Activated CD4-positive, alpha-beta memory T cell treated with anti-CD3 and anti-CD28 coated beads for 36 hours (primary cell): ENCODE data around the gene DDX25. TPM values are rescaled to one million over a fixed set of nuclear protein-coding genes. Genes with fewer than 3 reads are reported as not detected.

Source experiments
- CTCF ChIA-PET: fragments of 350-600 bp; sonication (Branson Sonifier 250); formaldehyde crosslinking; loops from one replicate; lab custom pipeline; 2021; ENCODE audit warnings: antibody characterized with exemption, inconsistent platforms; lab: Charles Lee
- POLR2A ChIA-PET: fragments of 350-600 bp; sonication (Branson Sonifier 250); formaldehyde crosslinking; loops from one replicate; lab custom pipeline; 2021; ENCODE audit warnings: antibody characterized with exemption; lab: Charles Lee
- DNase-seq: peaks from one replicate; pipeline ENCODE4 v3.0.0-alpha.2; 2020
- H3K27ac Mint-ChIP-seq: one replicate; pipeline ENCODE4 v1.8.0; 2021; ENCODE audit warnings: mixed read lengths
- H3K27me3 Mint-ChIP-seq: one replicate; pipeline ENCODE4 v1.8.0; 2021; ENCODE audit warnings: mixed read lengths
- H3K36me3 Mint-ChIP-seq: one replicate; pipeline ENCODE4 v1.8.0; 2021; ENCODE audit warnings: mixed read lengths
- H3K4me1 Mint-ChIP-seq: one replicate; pipeline ENCODE4 v1.8.0; 2021; ENCODE audit warnings: low read depth, mixed read lengths
- H3K4me3 Mint-ChIP-seq: one replicate; pipeline ENCODE4 v1.8.0; 2021; ENCODE audit warnings: mild to moderate bottlenecking, mixed read lengths
- H3K9me3 Mint-ChIP-seq: one replicate; pipeline ENCODE4 v1.8.0; 2021; ENCODE audit warnings: mixed read lengths
- intact Hi-C: fragments of 100-400 bp; cut with micrococcal nuclease; formaldehyde crosslinking; loops from one replicate; pipeline ENCODE4 v1.15.1; 2023
- total RNA-seq, 2 experiments: library from RNA; stranded (reverse); gene quantifications; one replicate each; pipeline ENCODE4 v1.2.3, GENCODE V29; 2021

DDX25 gene
- total RNA-seq, 2 experiments from 2014 or later: not detected

GRCh38 chr11:125940145-125940544, 35.8 kb downstream of the DDX25 start:
- H3K4me3 Mint-ChIP-seq: no peak overlapping the region
- ChIA-PET POLR2A (no interaction called here), CTCF (interaction anchor here (0.7 to 4.7 kb wide), 6 partner anchors 10 to 378 kb away, joined by 3 to 66 read pairs (median 4); no protein-coding TSS in a partner anchor)
- H3K4me1 Mint-ChIP-seq: peaks cover 9% of the 10 kb centered on the region
- H3K27ac Mint-ChIP-seq: no peak overlapping the region
- no peaks in the 10 kb centered on the region for H3K9me3 Mint-ChIP-seq
- no peaks in the 10 kb centered on the region for H3K36me3 Mint-ChIP-seq
- H3K27me3 Mint-ChIP-seq: no peaks in the 10 kb centered on the region
- DNase-seq: no peak
- intact Hi-C loops: loop anchor here (5.0 kb wide), 1 partner anchor 182 kb away; no protein-coding TSS in a partner anchor

- no peaks in the 10 kb centered on the region for H3K9me3 Mint-ChIP-seq
- no peaks in the 10 kb centered on the region for H3K36me3 Mint-ChIP-seq
- ChIA-PET CTCF (interaction anchor here (0.6 to 4.7 kb wide), 7 partner anchors 15 to 260 kb away, joined by 3 to 66 read pairs (median 4); no protein-coding TSS in a partner anchor), POLR2A (no interaction called here)
- DNase-seq: no peak
- no peak overlapping the region for H3K4me3 Mint-ChIP-seq
- peaks cover 9% of the 10 kb centered on the region for H3K4me1 Mint-ChIP-seq
- H3K27ac Mint-ChIP-seq: no peak overlapping the region
- H3K27me3 Mint-ChIP-seq: no peaks in the 10 kb centered on the region
- intact Hi-C loops: loop anchor here (5.0 kb wide), 1 partner anchor 181 kb away; no protein-coding TSS in a partner anchor
Measured at GRCh38 chr11:125941267-125941618, 36.9 kb downstream of the DDX25 start.

DNA sequence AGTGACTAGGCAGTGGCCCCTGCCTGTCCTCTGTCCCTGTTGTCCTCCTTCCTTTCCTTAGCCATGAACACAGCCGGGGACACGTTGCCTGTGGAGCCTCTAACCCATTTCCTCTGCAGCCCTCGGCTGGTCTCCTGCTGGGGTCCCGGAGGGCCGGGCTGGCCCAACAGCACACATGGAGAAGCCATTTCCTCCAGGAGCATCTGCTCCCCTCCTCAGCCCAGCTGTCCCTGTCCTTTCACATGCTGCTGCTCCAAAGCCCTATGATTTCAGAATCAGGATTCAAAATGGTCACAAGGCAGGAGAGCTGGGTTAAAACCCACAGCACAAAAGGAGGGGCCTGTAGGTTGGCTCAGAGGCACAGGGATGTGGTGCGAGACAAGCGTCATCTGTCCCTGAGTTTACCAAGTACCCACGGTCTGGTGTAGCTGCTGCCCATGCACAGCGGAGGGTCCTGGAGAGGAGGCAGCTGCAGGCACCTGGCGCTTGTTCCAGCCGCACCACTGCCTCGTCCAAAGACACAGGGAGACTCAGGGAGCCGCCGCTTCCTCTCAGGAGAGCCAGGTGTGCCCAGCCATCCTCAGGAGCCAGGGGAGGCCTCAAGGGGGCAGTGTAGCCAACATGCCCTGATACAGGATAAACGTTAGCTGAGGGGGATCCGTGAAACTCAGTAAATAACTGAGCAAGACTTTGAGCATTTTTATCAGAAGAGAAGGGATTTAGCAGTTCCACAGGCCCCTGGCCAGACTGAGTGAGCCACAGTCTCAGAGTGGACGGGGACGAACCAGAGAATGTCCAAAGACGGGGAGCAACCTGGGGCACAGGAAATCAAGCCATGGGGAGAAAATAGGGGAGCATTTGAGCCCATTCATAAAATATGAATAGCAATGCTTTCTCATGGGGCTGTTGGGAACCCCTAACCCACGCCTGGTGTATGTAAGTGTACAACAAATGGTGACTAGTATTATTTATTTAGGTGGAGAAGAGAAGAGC, 37.6 kb downstream of the DDX25 start:
- Mint-ChIP-seq H3K27me3 (no peaks in the 10 kb centered on the region), H3K36me3 (no peaks in the 10 kb centered on the region), H3K4me3 (no peak overlapping the region), H3K27ac (no peak overlapping the region), H3K9me3 (no peaks in the 10 kb centered on the region), H3K4me1 (peaks cover 9% of the 10 kb centered on the region)
- DNase-seq: peak; percentile 69
- POLR2A ChIA-PET: no interaction called here
- intact Hi-C loops: loop anchor here (1.0 to 5.0 kb wide), 3 partner anchors 120 to 252 kb away; partner anchors contain the start of gene CDON
- CTCF ChIA-PET: interaction anchor here (0.6 to 4.7 kb wide), 18 partner anchors 10 to 259 kb away, joined by 3 to 66 read pairs (median 4); partner anchors contain the start of gene CDON

GRCh38 chr11:125942771-125943428, 38.6 kb downstream of the DDX25 start:
- Mint-ChIP-seq H3K4me1 (peaks cover 9% of the 10 kb centered on the region), H3K27ac (no peak overlapping the region), H3K36me3 (no peaks in the 10 kb centered on the region), H3K4me3 (no peak overlapping the region), H3K27me3 (peaks cover 2% of the 10 kb centered on the region), H3K9me3 (no peaks in the 10 kb centered on the region)
- DNase-seq: no peak
- intact Hi-C loops: loop anchor here (1.0 to 5.0 kb wide), 3 partner anchors 119 to 251 kb away; partner anchors contain the start of gene CDON
- ChIA-PET CTCF (interaction anchor here (0.6 to 4.7 kb wide), 16 partner anchors 10 to 271 kb away, joined by 3 to 66 read pairs (median 4); partner anchors contain the start of gene CDON), POLR2A (no interaction called here)

- Mint-ChIP-seq H3K27ac (no peak overlapping the region), H3K27me3 (peaks cover 2% of the 10 kb centered on the region), H3K4me3 (no peak overlapping the region), H3K4me1 (peaks cover 6% of the 10 kb centered on the region), H3K36me3 (no peaks in the 10 kb centered on the region), H3K9me3 (no peaks in the 10 kb centered on the region)
- POLR2A ChIA-PET: interaction anchor here (0.7 kb wide), 1 partner anchor 175 kb away, joined by 3 read pairs; no protein-coding TSS in a partner anchor
- intact Hi-C loops: loop anchor here (5.0 kb wide), 1 partner anchor 178 kb away; no protein-coding TSS in a partner anchor
- CTCF ChIA-PET: interaction anchor here (0.7 to 4.7 kb wide), 8 partner anchors 9 to 250 kb away, joined by 3 to 66 read pairs (median 4); partner anchors contain the start of gene CDON
- DNase-seq: no peak
Measured at GRCh38 chr11:125943661-125944349, 39.5 kb downstream of the DDX25 start.

DNA sequence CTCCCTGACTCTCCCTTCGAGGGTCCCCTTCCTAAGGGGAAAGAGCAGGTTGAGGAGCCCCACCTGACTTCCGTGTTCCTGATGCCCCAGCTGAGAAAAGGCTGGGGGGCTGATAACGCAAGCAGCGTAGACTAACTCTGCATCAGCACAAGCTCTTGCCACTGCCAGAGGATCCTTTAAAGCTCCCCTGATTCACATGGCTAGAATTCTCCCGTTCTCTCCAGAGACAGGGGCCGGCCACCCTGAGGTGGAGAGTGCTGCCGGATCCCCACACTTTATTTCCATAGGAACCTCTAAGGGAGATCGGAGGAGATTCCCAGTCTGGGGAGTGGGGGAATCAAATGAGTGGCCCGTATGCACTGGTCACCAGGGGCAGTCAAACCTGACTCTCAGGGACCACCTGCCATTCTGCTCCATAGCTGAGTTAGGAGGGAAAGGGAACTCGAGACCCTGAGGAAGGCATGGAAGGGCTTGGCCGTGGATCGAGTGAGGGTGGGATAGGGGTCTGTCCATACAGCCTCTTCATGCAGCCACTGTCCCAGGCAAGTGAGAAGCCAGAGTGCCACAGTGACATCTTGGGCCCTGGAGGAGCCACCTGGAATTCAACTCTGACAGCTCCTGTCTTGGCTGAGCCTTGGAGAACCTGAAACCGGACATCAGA, 40.2 kb downstream of the DDX25 start:
- no peak overlapping the region for H3K27ac Mint-ChIP-seq

GRCh38 chr11:125945011-125945796, 40.9 kb downstream of the DDX25 start:
- Mint-ChIP-seq H3K4me1 (peaks cover 6% of the 10 kb centered on the region), H3K27me3 (peaks cover 5% of the 10 kb centered on the region), H3K27ac (no peak overlapping the region), H3K36me3 (no peaks in the 10 kb centered on the region), H3K9me3 (no peaks in the 10 kb centered on the region), H3K4me3 (no peak overlapping the region)
- POLR2A ChIA-PET: no interaction called here
- CTCF ChIA-PET: interaction anchor here (1.4 kb wide), 1 partner anchor 248 kb away, joined by 3 read pairs; no protein-coding TSS in a partner anchor
- no peak for DNase-seq
- intact Hi-C loops: no loop called here

More for the DNA sequence above, 40.2 kb downstream of the DDX25 start:
- intact Hi-C loops: loop anchor here (5.0 kb wide), 1 partner anchor 178 kb away; no protein-coding TSS in a partner anchor
- H3K36me3 Mint-ChIP-seq: no peaks in the 10 kb centered on the region
- POLR2A ChIA-PET: interaction anchor here (0.7 kb wide), 1 partner anchor 175 kb away, joined by 3 read pairs; no protein-coding TSS in a partner anchor
- peaks cover 6% of the 10 kb centered on the region for H3K4me1 Mint-ChIP-seq
- H3K4me3 Mint-ChIP-seq: no peak overlapping the region
- CTCF ChIA-PET: interaction anchor here (1.4 kb wide), 1 partner anchor 249 kb away, joined by 3 read pairs; no protein-coding TSS in a partner anchor
- H3K9me3 Mint-ChIP-seq: no peaks in the 10 kb centered on the region
- no peak for DNase-seq
- H3K27me3 Mint-ChIP-seq: peaks cover 2% of the 10 kb centered on the region

GRCh38 chr11:125945797-125946520, 41.7 kb downstream of the DDX25 start, which contains the start of gene VSIG10L2:
Gene VSIG10L2 (plus strand): TSS chr11:125946044. CDS start chr11:125946056, 12 bp downstream.
- DNase-seq: no peak
- ChIA-PET POLR2A (no interaction called here), CTCF (no interaction called here)
- no peaks in the 10 kb centered on the region for H3K36me3 Mint-ChIP-seq
- intact Hi-C loops: no loop called here
- no peak within 1 kb of the TSS for H3K27ac Mint-ChIP-seq
- H3K9me3 Mint-ChIP-seq: no peaks in the 10 kb centered on the region
- H3K4me1 Mint-ChIP-seq: peaks cover 6% of the 10 kb centered on the region
- H3K27me3 Mint-ChIP-seq: peaks cover 5% of the 10 kb centered on the region
- H3K4me3 Mint-ChIP-seq: no peak within 1 kb of the TSS

DNA sequence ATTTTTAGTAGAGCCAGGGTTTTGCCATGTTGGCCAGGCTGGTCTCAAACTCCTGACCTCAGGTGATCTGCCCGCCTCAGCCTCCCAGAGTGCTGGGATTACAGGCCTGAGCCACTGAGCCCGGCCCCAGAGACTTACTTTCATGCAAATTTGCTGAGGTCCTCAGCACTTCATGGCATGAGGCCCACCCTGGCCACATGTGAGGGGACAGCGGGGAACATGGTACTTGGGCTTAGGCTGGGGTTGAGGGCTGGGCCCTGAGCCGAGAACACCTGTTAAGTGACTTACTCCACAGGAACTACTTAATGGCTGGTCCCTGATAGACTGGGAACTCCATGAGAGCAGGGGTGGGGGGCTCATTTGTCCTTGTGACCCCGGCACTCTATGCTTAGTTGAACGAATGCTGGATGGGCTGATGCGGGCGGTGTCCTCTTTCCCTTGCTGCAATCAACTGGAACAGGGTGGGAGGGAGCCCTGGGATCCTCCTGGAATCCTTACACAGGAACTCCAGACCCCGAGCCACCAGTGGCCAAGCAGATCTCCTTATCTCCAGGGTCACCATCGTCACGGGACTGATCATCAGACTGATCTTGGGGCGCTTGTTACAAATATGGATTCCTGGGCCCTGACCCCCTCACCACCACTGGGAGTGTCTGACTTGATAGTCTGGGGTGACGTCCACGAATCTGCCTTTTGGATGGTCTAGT, 42.6 kb downstream of the DDX25 start:
- no peak for DNase-seq
- POLR2A ChIA-PET: no interaction called here
- Mint-ChIP-seq H3K9me3 (no peaks in the 10 kb centered on the region), H3K4me1 (peaks cover 6% of the 10 kb centered on the region), H3K36me3 (no peaks in the 10 kb centered on the region), H3K27me3 (peaks cover 5% of the 10 kb centered on the region), H3K27ac (no peak overlapping the region), H3K4me3 (no peak overlapping the region)
- CTCF ChIA-PET: no interaction called here
- intact Hi-C loops: no loop called here
